RCC 7860 (cell line): ENCODE results near the gene TPD52L1.

ENCODE experiments used
- DNase-seq: peaks from one replicate; pipeline ENCODE4 v3.0.0-alpha.2; 2015; ENCODE audit warnings: low spot score
- FAIRE-seq: peaks from 2 replicates; lab custom pipeline; 2012; peaks lifted over from hg19 to GRCh38; lab: Jason Lieb, UNC

The TPD52L1 gene

DNA sequence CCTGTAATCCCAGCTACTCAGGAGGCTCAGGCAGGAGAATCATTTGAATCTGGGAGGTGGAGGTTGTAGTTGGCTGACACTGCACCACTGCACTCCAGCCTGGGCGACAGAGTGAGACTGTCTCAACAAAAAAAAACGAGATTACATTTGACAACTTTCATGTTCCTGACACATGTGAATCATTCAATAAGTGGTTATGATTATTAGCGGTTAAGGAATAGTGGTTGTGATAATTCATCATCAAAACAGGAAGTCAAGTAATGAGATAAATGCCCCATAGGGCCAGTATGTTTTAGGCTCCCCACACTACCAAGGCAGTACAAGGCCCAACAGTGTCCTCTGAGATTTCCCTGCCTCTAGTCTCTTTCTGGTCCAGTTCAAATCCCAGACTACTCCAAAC, 145.7 kb downstream of the TPD52L1 start:
- no peak for FAIRE-seq
- DNase-seq = no peak

DNA sequence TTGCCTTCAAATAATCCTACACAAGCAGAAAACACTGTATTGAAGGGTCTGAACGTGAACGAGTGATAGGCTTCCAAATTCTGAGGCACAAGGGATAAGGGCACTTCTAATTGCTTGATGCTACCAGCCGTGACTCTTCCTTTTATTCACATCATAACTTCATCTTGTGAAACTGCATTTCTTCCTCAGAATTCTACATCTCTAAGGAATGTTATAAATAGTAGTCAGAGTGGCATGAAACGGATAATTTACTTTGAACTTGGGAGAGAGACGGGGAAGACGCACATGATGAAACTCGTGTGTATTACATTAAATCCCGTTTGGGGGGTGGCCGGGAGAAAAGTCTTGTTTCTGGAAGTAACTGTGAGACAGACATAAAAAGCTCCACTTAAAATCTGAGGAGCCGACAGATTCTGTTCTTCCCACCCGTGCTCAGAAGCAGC, 147.4 kb downstream of the TPD52L1 start:
- no peak for DNase-seq
- FAIRE-seq = no peak

DNA sequence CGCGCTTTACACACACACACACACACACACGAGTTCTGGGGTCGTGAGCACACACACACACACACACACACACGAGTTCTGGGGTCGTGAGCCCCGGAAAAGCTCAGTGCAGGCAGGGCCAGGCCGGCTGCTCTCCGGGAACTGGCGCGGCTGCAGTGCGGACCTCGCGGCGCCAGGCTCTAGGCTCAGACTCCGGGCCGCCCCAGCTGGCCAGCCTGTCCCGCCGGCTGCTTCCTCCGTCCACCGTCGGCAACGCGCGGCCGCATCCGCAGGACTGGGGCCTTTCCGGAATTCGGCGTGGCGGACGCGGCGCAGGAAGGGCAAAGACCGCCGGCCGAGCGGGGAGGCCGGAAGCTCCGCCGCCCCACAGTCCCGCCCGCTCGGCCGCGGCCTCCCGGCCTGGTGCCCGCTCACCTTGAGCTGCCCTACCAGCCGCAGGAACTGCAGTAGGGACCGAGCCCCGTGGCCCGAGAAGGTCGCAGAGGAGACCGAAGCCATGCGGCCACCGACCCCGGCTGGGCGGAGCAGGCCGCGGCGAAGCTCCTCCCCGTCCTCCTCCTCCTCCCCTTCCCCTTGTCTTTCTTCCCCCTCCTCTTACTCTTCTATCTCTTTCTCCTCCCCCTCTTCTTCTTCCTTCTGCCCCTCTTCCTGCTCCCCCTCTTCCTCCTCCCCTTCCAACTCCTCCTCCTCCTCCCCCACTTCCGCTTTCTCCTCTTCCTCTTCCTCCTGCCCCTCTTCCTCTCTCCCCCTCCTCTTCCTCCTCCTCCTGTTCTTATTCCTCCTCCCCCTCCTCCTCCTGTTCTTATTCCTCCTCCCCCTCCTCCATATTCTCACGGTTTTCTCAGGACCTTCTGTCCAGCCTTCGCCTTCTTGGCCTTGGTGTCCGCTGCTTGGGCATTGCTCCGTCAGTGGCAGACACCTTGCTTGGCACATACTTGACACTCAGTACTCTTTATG, 148.1 kb downstream of the TPD52L1 start, which contains the start of gene HDDC2:
HDDC2 (minus strand) TSS at position 533 of the 957 bp plus-strand sequence; CDS start at position 498, 35 bp downstream.
- FAIRE-seq = no peak

DNA sequence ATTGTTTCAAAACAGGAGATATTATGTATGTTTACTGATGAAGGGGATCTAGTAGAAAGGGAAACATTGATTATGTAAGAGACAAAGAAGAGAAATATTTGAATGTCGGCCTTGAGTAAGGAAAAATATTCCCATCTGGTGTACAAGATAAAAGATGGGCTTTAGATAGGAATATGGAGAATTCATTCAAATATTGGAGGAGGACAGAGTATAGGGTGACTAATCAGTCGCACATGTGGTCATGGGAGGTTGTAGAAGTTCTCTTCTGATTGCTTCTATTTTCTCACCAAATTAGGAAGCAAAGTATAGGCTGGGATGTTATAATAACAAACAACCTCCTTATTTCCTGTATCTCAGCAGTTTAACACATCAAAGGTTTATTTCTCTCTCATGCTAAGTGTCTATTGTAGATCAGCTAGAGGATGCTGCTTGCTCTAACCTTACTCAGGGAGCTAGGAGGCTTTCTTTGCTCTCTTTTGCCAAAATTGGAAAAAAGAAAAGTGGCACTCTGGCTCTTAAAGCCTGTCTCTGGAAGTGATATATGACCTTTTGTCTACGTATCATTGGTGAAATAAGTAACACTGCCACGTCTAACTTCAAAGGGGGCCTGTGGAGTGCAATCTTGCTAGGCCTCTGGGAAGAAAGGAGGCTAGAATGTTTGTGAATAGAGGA, 149.4 kb downstream of the TPD52L1 start:
- FAIRE-seq = no peak
- no peak for DNase-seq

More for the DNA sequence above, 148.1 kb downstream of the TPD52L1 start, which contains the start of gene HDDC2:
- DNase-seq = peak; percentile 38

DNA sequence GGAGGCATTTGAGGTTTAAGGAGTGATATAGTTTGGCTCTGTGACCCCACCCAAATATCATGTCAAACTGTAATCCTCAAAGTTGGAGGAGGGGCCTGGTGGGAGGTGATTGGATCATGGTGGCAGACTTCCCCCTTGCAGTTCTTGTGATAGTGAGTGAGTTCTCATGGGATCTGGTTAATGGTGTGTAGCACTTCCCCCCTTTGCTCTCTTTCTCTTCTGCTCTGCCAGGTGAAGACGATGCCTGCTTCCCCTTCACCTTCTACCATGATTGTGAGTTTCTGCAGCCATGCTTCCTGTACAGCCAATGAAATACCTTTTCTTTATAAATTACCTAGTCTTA, 149.9 kb downstream of the TPD52L1 start:
- DNase-seq = no peak
- no peak for FAIRE-seq

DNA sequence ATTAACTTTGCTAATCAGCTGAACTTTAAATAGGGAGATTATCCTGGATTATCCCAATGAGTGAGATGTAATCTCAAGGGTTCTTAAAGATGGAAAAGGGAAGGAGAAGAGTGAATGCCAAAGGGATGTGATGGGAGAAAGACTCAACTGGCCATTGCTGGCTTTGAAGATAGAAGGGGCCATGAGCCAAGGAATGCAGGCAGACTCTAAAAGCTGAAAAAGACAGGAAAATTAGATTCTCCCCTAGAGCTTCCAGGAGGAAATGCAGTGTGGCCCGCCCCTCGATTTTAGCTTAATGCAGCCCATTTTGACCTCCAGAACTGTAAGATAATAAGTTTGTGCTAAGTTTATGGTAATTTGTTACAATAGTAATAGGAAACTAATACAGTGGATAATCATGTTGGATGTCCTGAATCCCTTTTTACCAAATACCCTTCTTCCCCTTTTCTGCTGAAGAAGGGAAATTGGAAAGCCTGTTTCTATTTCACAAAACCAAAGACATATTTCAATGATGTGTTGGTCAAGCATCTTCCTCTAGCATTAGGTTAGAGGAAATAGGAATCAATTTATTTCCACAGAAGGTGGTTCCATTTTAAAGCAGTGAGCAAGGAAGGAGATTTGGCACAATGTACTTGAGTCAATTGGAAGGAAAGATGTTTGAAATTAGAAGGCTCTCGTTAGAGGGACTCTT, 151.5 kb downstream of the TPD52L1 start:
- DNase-seq = no peak
- FAIRE-seq = no peak

DNA sequence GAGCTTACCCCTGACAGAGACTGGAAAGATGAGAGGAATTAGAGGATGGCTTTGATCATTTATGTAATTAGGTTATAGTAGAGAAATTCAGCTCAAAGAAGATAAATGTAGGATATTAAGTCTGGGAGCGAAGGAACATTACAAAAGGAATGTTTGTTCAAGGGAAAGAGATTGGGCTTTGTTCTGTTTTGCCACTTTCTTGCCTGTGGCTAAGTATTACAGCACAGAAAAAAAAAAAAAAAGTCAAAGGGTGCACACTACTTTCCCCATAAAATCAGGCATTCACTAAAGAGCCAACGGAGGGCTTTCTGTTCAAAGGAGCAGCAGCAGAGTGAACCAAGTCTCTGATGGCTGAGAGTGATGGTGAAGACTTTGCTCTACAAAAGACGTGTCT, 153.2 kb downstream of the TPD52L1 start:
- DNase-seq (no peak), FAIRE-seq (no peak)

DNA sequence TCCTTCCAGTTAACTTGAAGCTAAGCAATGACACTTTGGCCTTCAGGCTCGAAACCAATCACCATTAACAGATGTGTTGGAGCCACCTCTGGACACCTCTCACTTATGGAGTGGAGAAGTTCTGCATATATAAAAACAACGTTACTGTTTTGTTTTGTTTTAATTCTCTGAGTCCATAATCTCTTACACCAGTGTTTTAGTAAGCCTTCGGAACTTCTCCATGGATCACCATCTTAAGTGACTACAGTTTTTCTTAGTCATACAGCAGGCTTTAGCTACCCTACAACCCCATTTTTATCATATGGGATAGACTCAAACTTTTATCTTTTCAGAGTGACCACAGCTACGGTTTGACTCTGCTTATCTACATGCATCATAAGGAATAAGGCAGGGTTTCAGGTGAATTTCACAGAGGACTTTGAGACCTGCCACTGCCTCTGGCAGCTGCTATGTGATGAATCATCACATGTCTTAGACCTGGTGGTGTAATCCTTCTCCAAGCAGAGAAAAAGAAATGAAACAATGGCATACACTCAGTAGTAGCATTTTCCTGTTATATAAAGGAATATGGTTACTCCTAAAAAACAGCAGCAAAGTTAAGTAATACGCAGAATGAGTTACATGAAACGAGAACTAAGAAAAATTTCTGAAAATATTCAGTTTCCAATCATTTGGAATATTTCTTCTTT, 153.7 kb downstream of the TPD52L1 start:
- DNase-seq = peak; percentile 14

DNA sequence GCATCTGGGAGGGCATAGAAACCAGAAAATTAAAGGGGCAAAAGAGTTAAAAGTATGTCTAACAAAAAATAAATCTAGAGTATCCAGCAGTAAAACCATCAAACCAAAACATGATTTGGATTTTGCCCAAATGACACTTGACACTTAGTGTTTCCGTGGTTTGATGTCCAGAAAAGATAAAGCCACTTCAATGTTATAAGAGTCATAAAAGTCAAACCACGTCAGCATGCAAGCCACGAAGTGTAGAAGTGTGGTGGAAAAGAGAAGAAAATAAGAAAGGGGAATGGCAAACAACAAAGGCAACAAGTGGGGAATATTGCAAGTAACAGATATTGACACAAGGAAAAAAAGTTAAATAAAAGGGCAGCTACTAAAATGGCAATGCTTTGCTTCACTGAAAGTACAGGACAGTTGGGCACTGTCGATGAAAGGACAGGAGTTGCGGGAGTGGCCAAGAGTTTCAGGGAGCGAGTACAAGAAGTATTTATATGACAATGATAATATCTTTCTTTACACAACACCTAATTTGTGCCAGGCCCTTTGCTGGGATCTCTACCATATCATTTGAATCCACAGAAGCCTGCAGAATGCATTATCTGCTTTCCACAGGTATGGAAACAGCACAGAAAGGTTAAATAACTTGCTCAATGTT, 154.5 kb downstream of the TPD52L1 start:
- DNase-seq = no peak
- FAIRE-seq = no peak

More for the DNA sequence above, 153.7 kb downstream of the TPD52L1 start:
- no peak for FAIRE-seq

DNA sequence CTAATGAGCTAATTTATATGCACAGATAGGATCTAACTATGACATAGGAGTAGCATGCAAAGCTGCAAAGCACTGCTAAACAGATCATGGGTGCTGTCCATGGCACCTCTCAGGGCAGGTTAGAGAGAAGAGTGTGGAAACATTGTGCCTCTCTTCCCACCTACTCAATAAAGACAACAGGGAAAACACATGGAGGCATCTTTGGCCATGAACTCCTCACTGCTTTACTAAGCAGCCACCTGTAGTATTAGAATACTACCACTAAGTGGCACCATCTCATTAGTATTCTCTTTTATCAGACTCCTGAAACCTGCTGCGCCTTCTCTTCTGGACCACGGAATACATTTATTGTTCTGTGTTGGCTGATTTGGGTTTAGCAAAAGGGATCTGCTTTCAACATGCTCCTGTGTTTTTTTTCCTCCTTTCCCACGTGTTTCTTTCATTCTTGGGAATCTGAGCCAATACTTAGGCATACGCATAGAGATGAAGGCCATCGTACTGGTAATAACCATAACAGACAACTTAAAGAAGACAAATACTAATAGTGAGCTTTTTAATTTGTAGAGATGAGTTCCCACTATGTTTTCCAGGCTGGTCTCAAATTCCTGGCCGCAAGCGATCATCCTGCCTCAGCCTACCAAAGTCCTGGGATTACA, 157.5 kb downstream of the TPD52L1 start:
- FAIRE-seq (no peak), DNase-seq (peak; percentile 45)

DNA sequence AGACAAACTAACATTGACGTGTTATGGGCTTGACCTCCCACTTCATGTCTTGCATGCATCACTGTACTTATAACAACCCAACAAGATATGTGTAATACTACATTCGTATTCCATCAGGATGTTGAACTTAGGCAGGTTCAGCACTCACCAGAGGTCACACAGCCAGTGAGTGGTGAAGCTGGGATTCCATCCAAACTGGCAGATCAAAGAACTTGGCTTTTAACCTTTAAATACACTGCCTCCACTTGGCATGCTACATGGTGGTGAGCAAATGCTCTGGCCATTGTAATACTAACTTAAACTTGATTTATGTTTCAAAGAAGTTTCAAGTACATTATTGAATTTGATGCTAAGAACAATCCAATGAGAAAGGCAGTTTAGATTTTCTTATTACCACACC, 158.9 kb downstream of the TPD52L1 start:
- DNase-seq = no peak
- FAIRE-seq = no peak

DNA sequence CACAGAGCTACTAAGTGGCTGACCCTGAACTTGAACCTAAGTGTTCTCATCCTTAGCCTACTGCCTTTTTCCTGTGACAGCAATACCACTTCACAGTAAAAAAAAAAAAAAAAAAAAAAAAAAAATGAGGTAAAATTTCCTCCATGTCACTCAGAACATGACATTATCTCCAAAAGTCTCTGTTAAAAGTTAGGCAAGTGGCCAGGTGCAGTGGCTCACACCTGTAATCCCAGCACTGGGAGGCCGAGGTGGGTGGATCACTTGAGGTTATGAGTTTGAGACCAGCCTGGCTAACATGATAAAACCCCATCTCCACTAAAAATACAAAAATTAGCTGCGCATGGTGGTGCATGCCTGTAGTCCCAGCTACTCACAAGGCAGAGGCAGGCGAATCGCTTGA, 159.4 kb downstream of the TPD52L1 start:
- FAIRE-seq (no peak), DNase-seq (no peak)
